Activated T-helper 2 cell treated with anti-CD3 and anti-CD28 coated beads, Interferon-gamma antibody, Interleukin-2, Interleukin-4, amounts not matched to agents 10 μg/mL and 5 μg/mL and 100 μg/mL, durations not matched to agents 14 hours and 24 hours and 36 hours (primary cell): ENCODE measurements around the gene CRYBG3. TPM values are rescaled to one million over a fixed set of nuclear protein-coding genes. Genes with fewer than 3 reads are reported as not detected.
A peak's percentile ranks its signal among the peaks of the same experiment; 100 is the strongest.
"Not testable (repeated sequence)": the region's sequence is repeated elsewhere in the genome, so short reads cannot be mapped to it uniquely, and the experiment has no call there.

ENCODE experiments used
- DNase-seq: peaks from one replicate; pipeline ENCODE4 v3.0.0; 2021; ENCODE audit warnings: low spot score
- H3K27ac Mint-ChIP-seq: one replicate; pipeline ENCODE4 v1.8.0; 2021; ENCODE audit warnings: mixed read lengths
- H3K27me3 Mint-ChIP-seq: one replicate; pipeline ENCODE4 v1.8.0; 2021; ENCODE audit warnings: low read depth, mixed read lengths
- H3K36me3 Mint-ChIP-seq: one replicate; pipeline ENCODE4 v1.8.0; 2021; ENCODE audit warnings: low read depth, mixed read lengths
- H3K4me1 Mint-ChIP-seq: one replicate; pipeline ENCODE4 v1.8.0; 2021; ENCODE audit warnings: low read depth, mixed read lengths
- H3K4me3 Mint-ChIP-seq: one replicate; pipeline ENCODE4 v1.8.0; 2021; ENCODE audit warnings: low read depth, mild to moderate bottlenecking, moderate library complexity, mixed read lengths
- H3K9me3 Mint-ChIP-seq: one replicate; pipeline ENCODE4 v1.8.0; 2021; ENCODE audit warnings: mixed read lengths
- intact Hi-C: fragments of 100-400 bp; cut with micrococcal nuclease; formaldehyde crosslinking; loops from one replicate; pipeline ENCODE4 v1.15.1; 2023
- total RNA-seq: library from RNA; stranded (reverse); gene quantifications from 2 replicates; pipeline ENCODE4 v1.2.3, GENCODE V29; 2022

Gene CRYBG3
- total RNA-seq, 1 donor from 2014 or later = 7.5 TPM

- DNase-seq = no peak
- H3K4me1 Mint-ChIP-seq = peaks cover 15% of the 10 kb centered on the region
- no peaks in the 10 kb centered on the region for H3K27me3 Mint-ChIP-seq
- no peaks in the 10 kb centered on the region for H3K9me3 Mint-ChIP-seq
- peaks cover 28% of the 10 kb centered on the region for H3K36me3 Mint-ChIP-seq
- H3K4me3 Mint-ChIP-seq = no peak overlapping the region
- H3K27ac Mint-ChIP-seq = no peak overlapping the region
- intact Hi-C loops = no loop called here
Observed at GRCh38 chr3:97884586-97885123, 62.8 kb downstream of the CRYBG3 start.

- Mint-ChIP-seq H3K9me3 (no peaks in the 10 kb centered on the region), H3K27me3 (no peaks in the 10 kb centered on the region), H3K36me3 (peaks cover 28% of the 10 kb centered on the region), H3K4me1 (peaks cover 15% of the 10 kb centered on the region), H3K27ac (no peak overlapping the region), H3K4me3 (no peak overlapping the region)
- DNase-seq = no peak
- intact Hi-C loops = no loop called here
Observed at GRCh38 chr3:97885931-97886824, 64.4 kb downstream of the CRYBG3 start.

GRCh38 chr3:97889814-97890213, 68.0 kb downstream of the CRYBG3 start:
- Mint-ChIP-seq H3K9me3 (no peaks in the 10 kb centered on the region), H3K27me3 (no peaks in the 10 kb centered on the region), H3K4me3 (no peak overlapping the region), H3K27ac (no peak overlapping the region), H3K4me1 (no peaks in the 10 kb centered on the region), H3K36me3 (peaks cover 25% of the 10 kb centered on the region)
- DNase-seq = no peak
- intact Hi-C loops = no loop called here

GRCh38 chr3:97892852-97893251, 71.0 kb downstream of the CRYBG3 start:
- Mint-ChIP-seq H3K27me3 (no peaks in the 10 kb centered on the region), H3K36me3 (peaks cover 2% of the 10 kb centered on the region), H3K9me3 (no peaks in the 10 kb centered on the region), H3K4me3 (no peak overlapping the region), H3K27ac (no peak overlapping the region), H3K4me1 (no peaks in the 10 kb centered on the region)
- no peak for DNase-seq
- intact Hi-C loops = no loop called here

GRCh38 chr3:97895216-97895615, 73.4 kb downstream of the CRYBG3 start:
- Mint-ChIP-seq H3K27me3 (no peaks in the 10 kb centered on the region), H3K27ac (no peak overlapping the region), H3K36me3 (peaks cover 8% of the 10 kb centered on the region), H3K4me3 (no peak overlapping the region), H3K9me3 (no peaks in the 10 kb centered on the region), H3K4me1 (no peaks in the 10 kb centered on the region)
- DNase-seq = no peak
- intact Hi-C loops = no loop called here

GRCh38 chr3:97896129-97896528, 74.3 kb downstream of the CRYBG3 start:
- intact Hi-C loops = no loop called here

GRCh38 chr3:97896547-97896946, 74.7 kb downstream of the CRYBG3 start:
- peaks cover 11% of the 10 kb centered on the region for H3K36me3 Mint-ChIP-seq
- no peaks in the 10 kb centered on the region for H3K9me3 Mint-ChIP-seq
- no peak for DNase-seq
- intact Hi-C loops = no loop called here
- no peak overlapping the region for H3K27ac Mint-ChIP-seq
- H3K4me3 Mint-ChIP-seq = no peak overlapping the region
- no peaks in the 10 kb centered on the region for H3K27me3 Mint-ChIP-seq
- peaks cover 3% of the 10 kb centered on the region for H3K4me1 Mint-ChIP-seq

More at GRCh38 chr3:97896129-97896528, 74.3 kb downstream of the CRYBG3 start:
- DNase-seq = no peak
- H3K9me3 Mint-ChIP-seq = no peaks in the 10 kb centered on the region
- no peak overlapping the region for H3K4me3 Mint-ChIP-seq
- H3K27ac Mint-ChIP-seq = no peak overlapping the region
- peaks cover 11% of the 10 kb centered on the region for H3K36me3 Mint-ChIP-seq
- peaks cover 2% of the 10 kb centered on the region for H3K4me1 Mint-ChIP-seq
- no peaks in the 10 kb centered on the region for H3K27me3 Mint-ChIP-seq

GRCh38 chr3:97899331-97899730, 77.5 kb downstream of the CRYBG3 start:
- intact Hi-C loops = no loop called here
- Mint-ChIP-seq H3K4me1 (peaks cover 3% of the 10 kb centered on the region), H3K9me3 (no peaks in the 10 kb centered on the region), H3K4me3 (no peak overlapping the region), H3K27me3 (no peaks in the 10 kb centered on the region), H3K36me3 (peaks cover 14% of the 10 kb centered on the region), H3K27ac (no peak overlapping the region)
- no peak for DNase-seq

GRCh38 chr3:97901313-97902248, 79.8 kb downstream of the CRYBG3 start:
- H3K4me1 Mint-ChIP-seq = peaks cover 3% of the 10 kb centered on the region
- H3K9me3 Mint-ChIP-seq = no peaks in the 10 kb centered on the region
- H3K4me3 Mint-ChIP-seq = no peak overlapping the region
- no peak overlapping the region for H3K27ac Mint-ChIP-seq
- no peaks in the 10 kb centered on the region for H3K27me3 Mint-ChIP-seq
- peaks cover 14% of the 10 kb centered on the region for H3K36me3 Mint-ChIP-seq
- no peak for DNase-seq
- intact Hi-C loops = no loop called here

GRCh38 chr3:97909830-97910229, 88.0 kb downstream of the CRYBG3 start:
- H3K9me3 Mint-ChIP-seq, H3K27me3 Mint-ChIP-seq, H3K27ac Mint-ChIP-seq, intact Hi-C loops, H3K4me3 Mint-ChIP-seq, DNase-seq: not testable (repeated sequence)
- Mint-ChIP-seq H3K36me3 (peaks cover 24% of the 10 kb centered on the region), H3K4me1 (peaks cover 15% of the 10 kb centered on the region)

GRCh38 chr3:97910236-97910831, 88.5 kb downstream of the CRYBG3 start:
- H3K9me3 Mint-ChIP-seq, H3K27me3 Mint-ChIP-seq, intact Hi-C loops: not testable (repeated sequence)
- DNase-seq = peak; percentile 34
- Mint-ChIP-seq H3K4me3 (peak overlapping the region; percentile 73), H3K27ac (peak overlapping the region; percentile 53), H3K4me1 (peaks cover 15% of the 10 kb centered on the region), H3K36me3 (peaks cover 29% of the 10 kb centered on the region)

GRCh38 chr3:97910931-97911351, 89.1 kb downstream of the CRYBG3 start:
- peaks cover 33% of the 10 kb centered on the region for H3K36me3 Mint-ChIP-seq
- peaks cover 8% of the 10 kb centered on the region for H3K9me3 Mint-ChIP-seq
- DNase-seq = peak; percentile 11
- H3K4me1 Mint-ChIP-seq = peaks cover 15% of the 10 kb centered on the region
- peak overlapping the region; percentile 73 for H3K4me3 Mint-ChIP-seq
- H3K27me3 Mint-ChIP-seq = no peaks in the 10 kb centered on the region
- intact Hi-C loops = no loop called here
- H3K27ac Mint-ChIP-seq = peak overlapping the region; percentile 53
